Upper lobe of left lung (tissue), 6 donors: Measurements from ENCODE around the gene SLC16A1. TPM values are rescaled to one million over a fixed set of nuclear protein-coding genes. Genes with fewer than 3 reads are reported as not detected.
A peak's percentile ranks its signal among the peaks of the same experiment; 100 is the strongest.

ENCODE experiments used
- ATAC-seq, 2 donors: fragments of 200-7000 bp; cut with Tn5 transposase; one replicate each; pipeline ENCODE4 v1.9.1; 2022; ENCODE audit warnings: mild to moderate bottlenecking in 2 of 2, moderate library complexity in 2 of 2; ENCODE audit not compliant: low FRiP score in 2 of 2
- DNase-seq, 2 donors: peaks; one replicate each; pipeline ENCODE4 v3.0.0-alpha.2; 2019 to 2020
- H3K27ac ChIP-seq, 4 donors: fragments of 200-600 bp; sonication (generic); one replicate each; pipeline ENCODE4 v1.5.1; 2016 to 2019
- H3K27me3 ChIP-seq, 4 donors: fragments of 200-600 bp; sonication (generic); one replicate each; pipeline ENCODE4 v1.5.1; 2017 to 2019
- H3K36me3 ChIP-seq, 4 donors: fragments of 200-600 bp; sonication (generic); one replicate each; pipeline ENCODE4 v1.5.1; 2016 to 2019
- H3K4me1 ChIP-seq, 4 donors: fragments of 200-600 bp; sonication (generic); one replicate each; pipeline ENCODE4 v1.5.1; 2018 to 2019
- H3K4me3 ChIP-seq, 4 donors: fragments of 200-600 bp; sonication (generic); one replicate each; pipeline ENCODE4 v1.5.1; 2017 to 2019; ENCODE audit warnings: mild to moderate bottlenecking in 2 of 4, moderate library complexity in 1 of 4
- H3K9me3 ChIP-seq, 4 donors: fragments of 200-600 bp; sonication (generic); one replicate each; pipeline ENCODE4 v1.5.1; 2018 to 2019
- CTCF ChIP-seq, 6 experiments: fragments of 450-650 bp in 4 of 6; fragments of 200-600 bp in 2 of 6; sonication (generic) in 2 of 6; IDR thresholded peaks; one replicate each; pipeline ENCODE4 v1.5.1; 2016 to 2019; ENCODE audit warnings: antibody characterized with exemption in 6 of 6
- EP300 ChIP-seq, 4 donors: sonication (generic); formaldehyde crosslinking; IDR thresholded peaks; one replicate each; pipeline ENCODE4 v1.5.1; 2017; ENCODE audit warnings: antibody characterized with exemption in 4 of 4, control low read depth in 2 of 4
- POLR2A ChIP-seq, 4 donors: fragments of 450-650 bp; IDR thresholded peaks; one replicate each; pipeline ENCODE4 v1.5.1; 2016 to 2017; ENCODE audit warnings: antibody characterized with exemption in 4 of 4, mild to moderate bottlenecking in 2 of 4
- POLR2AphosphoS5 ChIP-seq, 2 donors: sonication (generic); formaldehyde crosslinking; IDR thresholded peaks; one replicate each; pipeline ENCODE4 v1.5.1; 2017; ENCODE audit warnings: antibody characterized with exemption in 2 of 2
- WGBS, 2 donors: methylation state at CpG; one replicate each; pipeline ENCODE4 v1.1.5; 2017 to 2018; 5-methylcytosine and 5-hydroxymethylcytosine counted together
- total RNA-seq, 6 donors: library from RNA; depleted of rRNA in 4 of 6; stranded (reverse); fragments of >200 nt in 4 of 6; gene quantifications; one replicate each; pipeline versions ENCODE4 v1.1.0 to v1.2.1, GENCODE V29; 2016 to 2021
- donor health status: DM: no; HTN: no; CAD: no; lungs with moderate emphysema.
- donor health status: DM: no; HTN: yes; CAD: no; lungs with severe emphysema.

The SLC16A1 gene
- total RNA-seq, 6 donors from 2014 or later = 1.4 to 13.3 (median 5.9) TPM

- TF ChIP-seq CTCF (IDR thresholded peaks at IDR 0.05) (no peak), POLR2AphosphoS5 (IDR thresholded peaks at IDR 0.05) (no peak), EP300 (IDR thresholded peaks at IDR 0.05) (no peak), POLR2A (IDR thresholded peaks at IDR 0.05) (no peak)
- 34 to 38% methylated on average over 8 of the region's 8 CpGs for WGBS, 2 donors
- ATAC-seq (peak in 1 of 2 donors; percentile 54), DNase-seq (no peak)
- Histone ChIP-seq H3K27ac (peak overlapping the region in 3 of 4 donors; percentile 16 to 53 (median 44)), H3K4me1 (peaks cover 13 to 25% (median 21%) of the 10 kb centered on the region in 4 donors), H3K36me3 (no peaks in the 10 kb centered on the region), H3K4me3 (no peak overlapping the region), H3K9me3 (no peaks in the 10 kb centered on the region), H3K27me3 (no peaks in the 10 kb centered on the region)
These were observed 50.4 kb downstream of the SLC16A1 start for GRCh38 chr1:112905395-112906149.

- ATAC-seq (peak; percentile 53 to 92), DNase-seq (peak in 1 of 2 donors; percentile 79)
- Histone ChIP-seq H3K4me1 (peaks cover 9 to 20% (median 19%) of the 10 kb centered on the region in 4 donors), H3K4me3 (no peak overlapping the region), H3K27me3 (no peaks in the 10 kb centered on the region), H3K36me3 (no peaks in the 10 kb centered on the region), H3K27ac (peak overlapping the region in 1 of 4 donors; percentile 24), H3K9me3 (no peaks in the 10 kb centered on the region)
- TF ChIP-seq POLR2AphosphoS5 (IDR thresholded peaks at IDR 0.05) = no peak
- no peak for TF ChIP-seq POLR2A (IDR thresholded peaks at IDR 0.05)
- 54 to 60% methylated on average over 4 of the region's 4 CpGs for WGBS, 2 donors
These were observed 51.1 kb downstream of the SLC16A1 start for GRCh38 chr1:112904831-112905261.

GRCh38 chr1:112904071-112904830 is 51.7 kb downstream of the SLC16A1 start:
- peaks cover 9 to 20% (median 19%) of the 10 kb centered on the region in 4 donors for H3K4me1 ChIP-seq
- H3K36me3 ChIP-seq = no peaks in the 10 kb centered on the region
- ATAC-seq = peak in 1 of 2 donors; percentile 70
- no peak overlapping the region for H3K4me3 ChIP-seq
- H3K27me3 ChIP-seq = no peaks in the 10 kb centered on the region
- no peak for DNase-seq
- no peaks in the 10 kb centered on the region for H3K9me3 ChIP-seq
- no peak for TF ChIP-seq POLR2A (IDR thresholded peaks at IDR 0.05)
- TF ChIP-seq CTCF (IDR thresholded peaks at IDR 0.05) = no peak
- TF ChIP-seq EP300 (IDR thresholded peaks at IDR 0.05) = no peak
- TF ChIP-seq POLR2AphosphoS5 (IDR thresholded peaks at IDR 0.05) = no peak
- H3K27ac ChIP-seq = no peak overlapping the region
- WGBS, 2 donors = 64 to 66% methylated on average over 5 of the region's 5 CpGs

GRCh38 chr1:112902221-112902620 is 53.8 kb downstream of the SLC16A1 start:
- no peaks in the 10 kb centered on the region for H3K9me3 ChIP-seq
- no peak overlapping the region for H3K4me3 ChIP-seq
- no peak overlapping the region for H3K27ac ChIP-seq
- ATAC-seq (no peak), DNase-seq (no peak)
- TF ChIP-seq EP300 (IDR thresholded peaks at IDR 0.05) (no peak), POLR2A (IDR thresholded peaks at IDR 0.05) (no peak), POLR2AphosphoS5 (IDR thresholded peaks at IDR 0.05) (no peak), CTCF (IDR thresholded peaks at IDR 0.05) (no peak)
- H3K4me1 ChIP-seq = peaks cover 9 to 20% (median 19%) of the 10 kb centered on the region in 4 donors
- H3K36me3 ChIP-seq = no peaks in the 10 kb centered on the region
- no peaks in the 10 kb centered on the region for H3K27me3 ChIP-seq

GRCh38 chr1:112901387-112901786 is 54.6 kb downstream of the SLC16A1 start:
- no peak for TF ChIP-seq POLR2A (IDR thresholded peaks at IDR 0.05)
- TF ChIP-seq CTCF (IDR thresholded peaks at IDR 0.05) = no peak
- no peak for TF ChIP-seq POLR2AphosphoS5 (IDR thresholded peaks at IDR 0.05)
- no peak for TF ChIP-seq EP300 (IDR thresholded peaks at IDR 0.05)
- DNase-seq = no peak
- no peak overlapping the region for H3K4me3 ChIP-seq
- no peak for ATAC-seq
- no peak overlapping the region for H3K27ac ChIP-seq
- WGBS, 2 donors = 80 to 87% methylated on average over 2 of the region's 2 CpGs
- peaks cover 0 to 7% (median 5%) of the 10 kb centered on the region in 4 donors for H3K9me3 ChIP-seq
- H3K27me3 ChIP-seq = no peaks in the 10 kb centered on the region
- H3K36me3 ChIP-seq = no peaks in the 10 kb centered on the region
- peaks cover 9 to 20% (median 17%) of the 10 kb centered on the region in 4 donors for H3K4me1 ChIP-seq
